ENCODE measurements around the gene ARFGEF3.

The ARFGEF3 gene

DNA sequence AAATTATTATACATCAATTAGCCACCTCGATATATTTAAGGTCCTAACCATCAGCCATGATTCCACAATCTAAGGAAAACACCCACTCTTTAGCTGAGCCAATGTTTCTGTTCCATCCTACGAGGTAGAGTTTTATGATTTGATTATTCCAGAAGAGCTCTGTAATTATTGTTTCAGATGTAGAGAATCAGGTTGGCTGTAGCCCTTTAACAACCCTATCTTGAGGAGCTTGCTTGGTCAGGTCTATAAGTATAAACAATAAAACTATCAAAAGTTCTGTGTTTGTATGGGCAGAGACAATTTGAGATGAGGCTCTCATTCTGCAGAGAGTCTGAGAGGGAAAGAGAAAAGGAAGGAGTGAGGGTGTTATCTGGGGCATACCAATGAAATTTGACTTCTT is 56.7 kb downstream of the ARFGEF3 start, which contains the start of gene PBOV1:
PBOV1 (minus strand) TSS at position 43 of the 400 bp plus-strand sequence. CDS start 96 bp downstream, outside the sequence.
- no peak for DNase-seq

DNA sequence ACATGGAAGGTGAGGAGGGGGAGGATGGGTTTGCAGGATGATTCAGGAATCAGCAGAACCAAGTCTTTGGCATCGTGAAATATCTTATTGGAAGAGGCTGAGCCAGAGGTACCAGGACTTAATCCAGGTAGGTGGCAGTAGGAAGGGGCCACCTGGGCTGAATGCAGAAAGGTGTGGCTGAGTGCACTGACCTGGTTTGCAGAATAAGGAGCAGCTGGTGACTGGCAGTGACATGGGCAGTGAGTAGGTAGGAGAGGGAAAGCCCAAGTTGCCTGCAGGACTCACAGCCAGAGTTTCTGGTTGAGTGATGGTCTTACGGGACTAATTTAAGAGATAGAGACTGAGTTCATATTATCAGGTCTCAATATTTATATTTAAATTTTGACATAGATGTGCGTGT is 57.7 kb downstream of the ARFGEF3 start:
- no peak for DNase-seq

DNA sequence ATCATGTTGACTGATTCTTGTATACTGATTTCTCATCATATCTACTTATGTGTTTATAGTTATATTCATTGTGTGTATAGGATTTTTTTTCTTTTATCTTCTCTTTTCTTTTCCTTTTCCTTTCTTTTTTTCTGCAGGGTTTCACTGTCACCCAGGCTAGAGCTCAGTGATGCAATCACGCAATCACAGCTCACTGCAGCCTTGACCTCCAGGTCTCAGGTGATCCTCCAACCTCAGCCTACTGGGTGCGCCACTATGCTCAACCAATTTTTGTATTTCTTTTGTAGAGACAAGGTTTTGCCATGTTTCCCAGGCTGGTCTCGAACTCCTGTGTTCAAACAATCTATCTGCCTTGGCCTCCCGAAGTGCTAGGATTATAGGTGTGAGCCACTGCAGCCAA is 58.2 kb downstream of the ARFGEF3 start:
- DNase-seq = no peak

DNA sequence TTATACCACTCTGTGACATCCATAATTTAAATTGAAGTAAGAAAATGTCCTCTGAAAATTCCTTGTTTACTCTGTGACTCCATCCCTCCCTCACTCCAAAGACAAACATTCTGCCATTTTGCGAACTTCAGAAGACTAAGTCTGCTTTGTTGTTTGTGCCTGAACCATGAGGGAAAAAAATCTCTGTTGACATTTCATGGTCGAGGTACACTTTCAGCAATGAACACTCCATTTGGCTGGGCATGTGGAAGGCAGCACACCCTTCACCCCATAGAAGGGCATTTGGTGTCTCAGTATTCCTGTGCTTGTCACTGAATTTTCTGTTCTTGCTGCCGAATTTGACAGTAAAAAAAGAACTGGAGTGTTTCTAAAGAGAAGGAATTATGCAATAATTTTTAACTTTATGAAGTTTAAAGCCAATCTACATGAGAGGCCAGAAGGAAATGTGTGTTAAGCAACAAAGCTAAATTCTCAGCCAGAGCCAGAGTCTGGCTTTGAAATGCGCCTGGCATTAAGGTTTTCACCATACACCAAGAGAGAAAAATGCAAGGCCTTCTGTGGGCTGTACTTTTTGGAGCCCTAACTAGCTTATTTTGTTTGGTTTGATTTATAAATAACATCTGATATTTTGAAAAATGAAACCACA is 61.3 kb downstream of the ARFGEF3 start:
- no peak for DNase-seq

DNA sequence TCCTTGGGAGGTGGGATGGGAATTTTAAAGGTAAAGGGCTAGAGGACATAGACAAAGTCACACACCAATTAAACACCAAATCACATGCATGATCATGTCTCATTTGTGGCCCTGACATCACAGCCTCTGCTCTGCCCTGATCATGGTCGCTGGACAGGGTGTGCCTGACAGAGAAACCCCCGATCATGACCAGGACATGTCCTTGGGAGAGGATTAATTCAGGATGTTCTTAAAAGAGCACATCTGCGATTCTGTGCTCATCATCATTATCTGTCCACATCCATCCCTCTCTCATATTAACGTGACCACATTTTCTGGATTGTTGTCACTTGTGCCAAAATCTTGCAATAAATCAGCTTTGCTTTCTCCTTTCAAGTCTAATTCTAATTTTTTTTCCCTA is 64.2 kb downstream of the ARFGEF3 start:
- no peak for DNase-seq

DNA sequence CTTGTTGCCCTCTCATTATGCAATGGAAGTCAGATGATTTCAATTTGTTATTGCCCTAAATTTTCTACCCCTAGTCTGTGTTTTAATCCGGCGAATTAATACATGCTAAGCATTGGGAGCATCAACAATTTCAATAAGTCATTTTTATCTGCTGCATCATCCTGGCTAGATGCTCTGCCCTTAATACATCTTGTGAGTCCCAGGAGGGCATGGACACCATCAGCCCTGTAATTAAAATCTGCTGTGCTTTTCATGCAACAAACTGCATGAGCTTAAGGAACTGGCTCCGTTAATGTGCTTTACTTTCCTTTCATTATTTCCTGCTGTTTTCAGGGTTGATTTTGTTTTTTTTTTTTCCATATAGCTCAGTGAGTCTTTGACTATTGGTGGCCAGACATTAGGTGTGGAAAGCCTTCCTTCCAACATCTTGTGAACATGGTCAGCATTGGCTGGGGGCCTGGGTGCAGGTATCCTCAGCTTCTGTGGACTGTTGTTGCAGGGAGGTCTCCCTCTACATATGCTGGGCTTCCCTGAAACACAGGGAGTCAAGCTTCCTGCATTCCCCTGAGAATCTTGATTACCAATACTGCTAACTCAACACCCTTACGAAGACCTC is 65.1 kb downstream of the ARFGEF3 start:
- DNase-seq = no peak

DNA sequence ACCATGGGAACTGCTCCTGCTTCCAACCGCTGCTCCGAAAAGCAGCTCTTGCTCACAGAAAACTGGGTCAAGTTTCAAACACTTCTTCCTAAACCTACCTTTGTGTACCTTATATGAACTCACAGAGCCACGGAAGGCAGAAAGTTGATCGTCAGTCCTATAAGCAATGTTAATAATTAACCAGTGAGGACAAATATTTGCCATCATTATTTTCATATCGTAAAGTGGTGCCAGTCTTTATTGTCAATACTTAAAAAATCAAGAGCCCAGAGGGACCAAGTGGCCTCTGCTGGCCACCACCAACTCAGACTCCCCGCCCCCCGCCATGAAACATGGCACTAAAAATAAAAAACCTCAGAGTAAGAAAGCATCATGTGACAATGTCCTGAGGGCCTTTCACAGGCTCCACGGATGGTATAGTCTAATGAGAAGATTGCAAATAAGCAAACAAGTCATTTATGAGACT is 65.6 kb downstream of the ARFGEF3 start:
- DNase-seq = no peak

DNA sequence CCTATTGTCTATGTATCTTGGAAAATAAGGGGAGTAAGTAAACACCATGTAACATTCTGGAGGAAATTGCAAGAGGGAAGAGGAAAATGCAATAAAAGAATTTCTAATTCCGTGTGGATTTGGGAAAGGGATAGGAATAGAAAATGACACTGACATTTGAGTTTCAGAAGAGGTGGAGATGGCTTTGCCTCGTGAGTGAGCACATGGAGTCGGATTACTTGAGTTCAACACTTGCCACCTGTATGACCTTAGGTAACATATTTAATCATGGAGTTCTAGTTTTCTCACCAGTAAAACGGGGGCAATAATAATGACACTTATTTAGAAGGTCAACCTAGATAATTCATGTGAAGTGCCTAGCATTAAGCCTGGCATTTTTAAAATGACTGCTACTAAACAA is 67.3 kb downstream of the ARFGEF3 start:
- no peak for DNase-seq

DNA sequence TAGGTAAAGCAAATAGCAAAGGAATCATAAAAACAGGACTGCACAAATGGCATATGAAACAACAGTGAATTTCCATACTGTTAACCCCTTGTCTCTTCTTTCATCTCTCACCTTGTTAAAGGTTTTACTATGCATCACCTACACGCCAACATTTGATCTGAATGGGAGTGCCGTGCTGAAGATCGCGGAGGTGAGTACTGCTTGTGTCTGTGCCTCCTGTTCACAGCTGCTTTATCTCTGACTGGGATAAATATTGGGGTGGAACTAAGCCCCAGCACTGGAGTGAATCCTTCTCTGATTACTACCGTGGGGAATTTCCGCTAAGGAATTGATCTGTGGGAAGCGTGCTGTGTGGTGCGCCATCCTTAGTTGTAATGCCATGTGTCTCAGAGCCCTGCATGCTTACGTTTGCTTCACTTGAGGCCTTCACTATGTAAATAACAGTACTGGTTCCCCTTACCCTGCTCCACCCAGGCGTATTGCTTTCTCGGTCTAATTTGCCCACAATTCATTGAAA is 68.0 kb downstream of the ARFGEF3 start:
- DNase-seq = no peak

DNA sequence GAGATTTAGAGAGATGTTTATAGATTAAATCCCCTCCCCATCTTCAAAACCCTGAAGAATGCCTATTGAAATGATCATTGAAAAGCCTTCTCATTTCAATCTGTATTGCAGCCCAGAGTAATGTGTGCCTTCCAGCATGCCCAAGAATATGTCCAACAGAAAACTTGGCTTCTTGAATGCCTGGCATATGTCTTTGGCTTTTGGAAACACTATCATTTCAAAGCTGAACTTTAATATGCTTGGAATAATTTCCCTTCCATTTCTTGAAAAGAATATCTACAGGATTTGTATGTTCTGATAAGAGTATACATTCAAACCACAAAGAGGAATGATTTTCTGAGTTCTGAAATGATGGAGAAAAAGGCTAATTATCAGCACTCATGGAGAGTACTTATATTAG is 68.5 kb downstream of the ARFGEF3 start:
- no peak for DNase-seq

DNA sequence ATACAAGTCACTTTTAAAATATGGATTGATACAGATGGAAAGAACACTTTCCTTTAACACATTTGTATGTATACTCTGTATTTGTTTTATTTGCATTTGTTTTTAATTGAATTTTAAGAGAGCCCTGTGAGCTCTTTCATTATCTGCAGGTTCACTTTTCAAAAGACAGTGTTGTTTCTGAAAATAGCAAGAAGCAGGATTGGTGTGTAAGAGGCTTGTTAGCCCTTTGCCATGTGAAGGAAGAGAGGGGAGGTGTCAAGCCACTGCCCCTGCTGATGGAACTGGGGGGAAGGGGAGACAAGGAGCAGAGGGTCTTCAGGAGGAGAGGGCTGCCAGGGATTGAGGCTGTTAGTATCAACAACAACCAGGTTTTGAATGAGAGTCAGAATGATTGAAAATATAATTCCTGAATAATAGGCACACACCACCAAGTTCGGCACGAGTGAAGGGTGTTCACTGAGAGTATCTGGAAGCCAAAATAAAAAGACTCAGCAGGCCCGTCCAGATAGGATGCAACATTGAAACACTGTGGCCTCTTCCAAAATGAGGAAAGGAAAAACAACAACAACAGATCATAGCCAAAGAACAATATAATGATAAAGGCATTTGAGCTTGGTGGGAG is 69.1 kb downstream of the ARFGEF3 start:
- no peak for DNase-seq

DNA sequence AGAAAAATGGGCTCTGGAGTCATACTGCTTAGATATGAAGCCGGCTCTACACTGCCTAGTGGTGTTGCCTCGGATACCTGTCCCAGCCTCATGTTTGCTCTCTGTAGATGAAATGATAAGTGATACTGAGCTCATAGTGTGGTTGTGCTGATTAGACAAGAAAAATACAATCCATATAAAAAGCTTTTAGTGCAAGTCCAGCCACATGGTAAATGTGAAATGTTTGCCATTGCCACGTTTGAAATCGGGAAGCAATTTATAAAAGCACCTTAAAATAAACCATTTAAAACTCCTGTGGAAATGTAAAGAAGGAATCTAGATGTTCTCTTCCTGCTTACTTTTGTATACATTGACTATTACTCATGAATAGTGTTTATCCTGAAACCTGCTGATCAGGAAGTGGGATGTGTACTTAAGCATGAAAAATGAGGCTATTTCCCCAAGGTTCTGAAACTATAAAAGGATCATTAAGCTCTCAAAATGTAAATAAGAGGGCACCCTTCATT is 69.7 kb downstream of the ARFGEF3 start:
- no peak for DNase-seq

DNA sequence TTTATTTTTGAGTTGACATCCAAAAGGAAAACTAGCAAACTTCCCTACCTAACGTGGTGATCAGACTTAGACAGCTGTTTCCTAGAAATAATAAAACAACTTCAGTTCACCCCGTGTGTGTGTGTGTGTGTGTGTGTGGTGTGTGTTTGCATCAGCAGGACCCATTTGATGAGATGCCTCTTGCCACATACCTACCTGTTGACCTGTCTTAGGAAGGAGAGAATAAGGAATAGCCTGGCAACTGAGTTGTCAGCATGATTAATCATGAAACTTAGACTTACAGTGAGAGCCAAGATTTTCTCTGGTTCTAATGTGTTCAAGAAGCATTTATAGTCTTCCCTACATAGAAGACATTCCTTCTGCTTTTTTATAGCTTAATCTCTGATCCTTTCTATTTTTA is 72.6 kb downstream of the ARFGEF3 start:
- no peak for DNase-seq

DNA sequence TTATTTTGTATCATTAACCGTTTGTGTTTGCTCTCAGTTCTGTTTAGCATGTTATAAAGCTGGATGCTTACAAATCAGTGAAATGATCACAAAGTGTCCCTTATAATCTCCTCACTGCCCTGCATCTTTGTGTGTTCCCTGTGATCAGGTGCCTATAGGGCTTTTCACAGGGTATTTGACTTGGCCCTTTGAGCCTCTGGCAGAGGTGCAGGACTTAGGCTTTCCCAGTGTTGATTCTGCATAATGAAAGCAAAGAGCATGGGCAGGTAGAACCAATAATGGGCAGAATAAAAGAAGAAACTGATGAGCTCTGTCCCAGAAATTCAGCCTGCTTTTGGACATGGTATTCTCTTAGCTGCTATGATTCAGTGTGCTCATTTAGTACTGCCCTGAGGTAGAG is 73.5 kb downstream of the ARFGEF3 start:
- no peak for DNase-seq

DNA sequence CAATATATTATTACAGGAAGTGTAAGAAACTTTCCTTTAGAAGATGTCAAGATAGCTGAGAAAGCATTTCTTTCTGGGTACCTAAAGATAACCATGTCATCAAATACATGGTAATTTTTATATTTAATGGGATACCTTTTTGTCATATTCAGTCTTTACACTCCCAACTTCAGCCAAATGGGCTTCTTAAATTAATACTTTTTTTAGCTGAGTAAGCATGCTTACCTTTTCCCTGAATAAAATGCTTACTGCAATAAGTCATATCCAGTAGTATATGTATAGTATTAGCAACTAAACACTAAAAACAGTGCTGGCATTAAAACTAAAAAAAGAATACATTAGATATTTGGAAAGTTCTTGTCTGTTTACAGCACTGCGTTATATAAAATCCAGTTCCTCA is 74.0 kb downstream of the ARFGEF3 start:
- no peak for DNase-seq

DNA sequence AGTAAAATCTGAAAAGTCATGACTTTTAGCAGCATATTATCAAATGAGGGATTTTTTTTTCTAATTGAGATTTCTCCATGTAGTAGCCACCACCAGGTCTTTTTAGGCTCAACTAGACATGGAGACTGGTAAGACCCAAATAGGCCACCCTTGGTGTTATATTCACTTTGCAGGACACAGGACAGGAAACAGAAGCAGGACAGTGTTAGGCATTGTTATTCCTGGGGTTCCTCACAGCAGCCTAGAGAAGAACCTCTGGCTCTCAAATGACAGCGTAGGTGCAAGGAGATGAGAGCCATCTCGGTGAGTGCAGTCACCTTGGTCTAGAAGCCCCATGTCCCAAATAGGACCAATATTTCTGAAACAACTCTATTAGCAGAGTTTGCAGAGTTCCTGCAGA is 75.7 kb downstream of the ARFGEF3 start:
- no peak for DNase-seq

DNA sequence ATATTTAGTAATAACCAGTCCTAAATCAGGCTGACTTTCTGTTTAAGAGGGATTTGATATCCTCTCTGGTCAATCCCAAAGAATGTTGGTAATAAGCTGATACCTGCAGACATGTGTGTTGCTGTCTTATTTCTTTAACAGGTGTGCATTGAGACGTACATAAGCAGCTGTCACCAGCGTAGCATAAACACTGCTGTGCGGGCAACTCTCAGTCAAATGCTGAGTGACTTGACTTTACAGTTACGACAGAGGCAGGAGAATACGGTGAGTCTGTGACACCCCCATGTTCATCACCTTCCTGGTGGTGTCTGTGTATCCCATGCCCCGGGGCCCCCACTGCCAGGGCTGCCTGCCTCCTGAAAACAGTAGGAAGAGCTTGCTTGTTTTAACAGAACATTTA is 76.6 kb downstream of the ARFGEF3 start:
- DNase-seq = no peak

DNA sequence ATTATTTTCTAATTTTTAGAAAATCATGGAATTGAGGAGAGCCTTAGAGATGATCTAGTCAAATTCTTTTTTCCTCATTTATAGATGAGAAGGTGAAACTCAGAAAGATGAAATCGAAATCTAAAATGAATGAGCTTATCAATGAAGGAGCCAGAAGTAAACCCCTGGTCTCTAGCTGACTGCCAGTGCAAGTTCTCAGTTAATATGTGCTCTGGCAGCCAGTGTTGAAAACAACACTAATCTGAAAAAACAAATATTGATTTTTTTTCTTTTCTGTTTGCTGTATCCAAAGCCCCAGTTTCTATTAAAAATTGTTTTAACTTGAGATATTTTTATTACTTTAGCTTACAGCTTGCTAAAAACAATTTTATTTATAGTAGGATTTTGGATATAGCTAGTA is 78.0 kb downstream of the ARFGEF3 start:
- no peak for DNase-seq

DNA sequence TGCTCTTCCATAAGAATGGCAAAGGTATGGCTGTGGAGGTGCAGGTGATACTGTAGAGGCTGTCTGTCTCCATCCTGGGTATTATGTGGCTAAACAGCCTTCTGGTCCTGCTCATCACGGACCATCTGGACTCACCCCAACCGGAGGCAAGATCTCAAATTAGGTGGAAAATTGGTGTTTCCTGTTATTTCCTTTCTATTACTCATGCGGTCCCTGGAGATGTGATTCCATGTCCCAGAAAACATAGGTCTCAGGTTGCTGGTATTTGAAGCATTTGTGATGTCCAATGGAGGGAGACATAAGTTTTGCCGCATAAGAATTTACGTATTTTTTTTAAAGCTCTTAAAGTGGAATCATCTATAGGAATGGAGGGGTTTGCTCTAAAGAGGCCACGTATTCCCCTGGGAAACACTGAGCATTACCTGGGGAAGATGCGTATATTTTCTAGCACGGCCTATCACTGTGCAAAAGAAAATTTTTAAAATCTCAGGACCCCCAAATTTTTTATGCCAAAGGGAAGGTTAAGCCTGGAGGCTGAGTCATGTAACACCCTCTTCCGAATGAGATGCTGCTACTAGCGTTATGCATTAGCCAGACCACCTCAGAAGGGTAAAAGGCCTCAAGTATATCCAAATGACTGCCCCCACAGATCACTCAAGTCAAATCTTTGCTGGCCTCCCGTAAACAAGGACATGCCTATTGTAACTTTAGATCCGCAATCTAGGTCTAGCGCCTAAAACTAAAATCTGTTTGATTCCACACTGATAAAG is 78.9 kb downstream of the ARFGEF3 start:
- DNase-seq = no peak

DNA sequence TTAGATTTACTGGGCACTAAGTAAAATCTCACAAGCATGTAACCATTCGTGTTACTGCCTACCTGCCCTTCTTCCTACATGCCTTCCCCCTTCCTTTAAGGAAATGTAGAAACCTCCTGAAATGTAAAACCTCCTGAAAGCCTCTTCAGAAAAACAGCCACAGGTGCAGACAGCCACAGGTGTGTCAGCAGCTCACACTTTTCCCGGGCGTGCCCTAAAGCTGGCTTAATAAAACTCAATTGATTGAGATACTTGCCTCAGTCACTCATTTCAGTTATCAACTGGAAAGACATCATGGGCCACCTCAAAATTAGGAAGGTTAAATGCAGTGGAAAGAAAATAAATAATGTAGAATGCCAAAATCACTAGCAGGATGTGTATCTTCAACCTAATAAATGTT is 79.6 kb downstream of the ARFGEF3 start:
- no peak for DNase-seq

DNA sequence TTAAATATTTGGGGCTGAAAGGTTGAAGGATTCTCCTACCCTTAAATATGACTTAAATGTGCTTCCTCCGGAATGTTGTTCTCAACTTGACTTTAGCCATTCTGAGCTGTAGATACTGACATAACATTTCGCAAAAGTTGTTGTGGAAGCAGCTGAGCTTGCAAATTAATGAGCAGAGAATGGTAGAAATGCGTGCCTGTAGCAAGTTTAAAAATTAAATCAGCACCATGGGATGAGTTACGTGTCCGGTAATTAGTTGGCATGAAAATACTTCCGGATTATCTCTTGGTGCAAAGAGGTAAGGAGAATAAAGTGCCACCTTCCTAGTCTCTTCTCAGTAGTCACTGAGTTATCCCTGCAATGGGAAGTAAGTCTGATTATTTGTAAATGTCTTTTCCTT is 80.2 kb downstream of the ARFGEF3 start:
- no peak for DNase-seq

DNA sequence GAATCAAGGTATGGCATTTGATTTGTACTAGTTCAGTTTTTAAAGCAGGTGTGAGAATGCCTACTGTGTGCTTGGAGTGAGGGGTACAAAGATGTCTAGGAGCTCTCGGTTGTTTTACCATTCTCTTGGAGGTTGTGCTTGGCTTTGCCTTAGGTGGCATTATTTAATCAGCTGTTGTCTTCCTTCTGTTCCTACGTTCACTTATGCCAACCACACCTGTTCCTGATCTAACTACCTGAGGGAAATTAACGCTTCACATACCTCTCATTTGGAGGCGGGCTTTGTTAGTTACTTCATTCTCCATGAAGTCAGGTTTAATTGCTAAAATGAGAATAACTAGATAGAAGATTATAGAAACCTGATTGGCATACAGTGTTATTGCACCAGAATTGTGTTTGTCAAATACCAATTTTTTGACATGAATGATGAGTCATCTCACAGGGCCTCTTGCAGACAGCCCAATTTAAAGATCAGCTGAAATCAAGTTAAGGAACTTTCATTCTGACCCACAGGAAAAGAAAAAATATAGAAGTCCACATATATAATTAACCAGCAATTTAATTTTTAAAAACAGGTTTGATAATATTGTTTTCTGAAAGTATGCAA is 81.4 kb downstream of the ARFGEF3 start:
- DNase-seq = no peak

DNA sequence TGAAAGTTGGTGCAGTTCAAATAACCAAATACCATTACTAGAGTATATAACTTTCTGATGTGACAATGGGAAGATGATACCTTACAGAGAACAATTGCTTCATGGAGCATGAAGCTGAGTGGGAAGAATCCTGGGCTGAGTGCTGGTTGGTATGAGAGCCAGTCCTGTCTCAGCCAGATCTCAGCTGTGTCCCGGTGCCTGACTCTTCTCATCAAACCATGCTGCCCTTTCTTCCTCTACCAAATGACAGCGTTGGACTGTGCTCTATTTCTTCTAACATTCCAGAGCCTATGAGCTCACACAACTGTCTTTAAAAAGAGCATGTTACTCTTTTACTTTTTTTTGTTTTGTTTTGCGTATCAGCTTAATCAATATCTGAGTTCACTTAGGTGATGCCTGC is 84.0 kb downstream of the ARFGEF3 start:
- DNase-seq = no peak
